PC-9 (cell line): ENCODE results near the gene ATP5F1B.

Experiments
- CTCF ChIP-seq: fragments of 200-600 bp; sonication (generic); conservative IDR thresholded peaks from 2 replicates; pipeline ENCODE4 v1.6.1; 2017; ENCODE audit warnings: mixed run types, antibody characterized with exemption, mild to moderate bottlenecking, moderate library complexity
- EZH2 ChIP-seq: fragments of 200-600 bp; sonication (generic); IDR thresholded peaks from 2 replicates; pipeline ENCODE4 v1.8.0; 2017; ENCODE audit warnings: antibody characterized with exemption, low read depth

GRCh38 chr12:56645201-56645716 is 525 bp downstream of the ATP5F1B start:
- no peak for TF ChIP-seq CTCF
- no peak for TF ChIP-seq EZH2
